H9 (cell line): Measurements from ENCODE around the gene CACNA2D3. TPM values are rescaled to one million over a fixed set of nuclear protein-coding genes. Genes with fewer than 3 reads are reported as not detected.

Source experiments
- DNase-seq: peaks from one replicate; pipeline ENCODE4 v3.0.0-alpha.2; 2017
- H2AFZ ChIP-seq: one replicate; pipeline ENCODE4 v1.6.1; 2013; ENCODE audit warnings: mild to moderate bottlenecking, low read length, control low read depth, moderate library complexity
- H2AK5ac ChIP-seq: 2 replicates; pipeline ENCODE4 v1.6.1; 2013; ENCODE audit warnings: low read length, control low read depth, mixed read lengths; ENCODE audit not compliant: insufficient read length
- H2BK120ac ChIP-seq: one replicate; pipeline ENCODE4 v1.6.1; 2013; ENCODE audit warnings: low read depth, mild to moderate bottlenecking, low read length, control low read depth, inconsistent platforms; ENCODE audit not compliant: poor library complexity, severe bottlenecking
- H2BK12ac ChIP-seq: 2 replicates; pipeline ENCODE4 v1.6.1; 2013; ENCODE audit warnings: low read length, control low read depth, mixed read lengths, low read depth; ENCODE audit not compliant: insufficient read length
- H2BK15ac ChIP-seq: 2 replicates; pipeline ENCODE4 v1.6.1; 2013; ENCODE audit warnings: low read depth, low read length, control low read depth
- H2BK20ac ChIP-seq: one replicate; pipeline ENCODE4 v1.6.1; 2013; ENCODE audit warnings: low read depth, mild to moderate bottlenecking, low read length, control low read depth, inconsistent platforms; ENCODE audit not compliant: poor library complexity, severe bottlenecking
- H2BK5ac ChIP-seq: 2 replicates; pipeline ENCODE4 v1.6.1; 2013; ENCODE audit warnings: low read length, control low read depth, mixed read lengths; ENCODE audit not compliant: insufficient read length
- H3K14ac ChIP-seq: 2 replicates; pipeline ENCODE4 v1.6.1; 2013; ENCODE audit warnings: low read length, control low read depth; ENCODE audit not compliant: insufficient read depth
- H3K18ac ChIP-seq: 2 replicates; pipeline ENCODE4 v1.6.1; 2013; ENCODE audit warnings: low read depth, mild to moderate bottlenecking, mixed read lengths, low read length, control low read depth; ENCODE audit not compliant: insufficient read length
- H3K23ac ChIP-seq: 2 replicates; pipeline ENCODE4 v1.6.1; 2013; ENCODE audit warnings: low read length, control low read depth, mixed read lengths, low read depth; ENCODE audit not compliant: insufficient read length
- H3K23me2 ChIP-seq: 2 replicates; pipeline ENCODE4 v1.6.1; 2013; ENCODE audit warnings: low read depth, mild to moderate bottlenecking, mixed read lengths, low read length, control low read depth; ENCODE audit not compliant: insufficient read length, poor library complexity, severe bottlenecking
- H3K27ac ChIP-seq: 2 replicates; pipeline ENCODE4 v1.5.1; 2013; ENCODE audit warnings: low read length, control low read depth, mixed read lengths, low read depth; ENCODE audit not compliant: insufficient read length
- H3K27me3 ChIP-seq: 2 replicates; pipeline ENCODE4 v1.6.1; 2013; ENCODE audit warnings: low read length, control low read depth, inconsistent platforms; ENCODE audit not compliant: insufficient read depth
- H3K4ac ChIP-seq: 2 replicates; pipeline ENCODE4 v1.6.1; 2013; ENCODE audit warnings: low read depth, mild to moderate bottlenecking, control low read depth, inconsistent platforms, low read length, moderate library complexity
- H3K4me1 ChIP-seq: 2 replicates; pipeline ENCODE4 v1.6.1; 2013; ENCODE audit warnings: low read length, control low read depth, inconsistent platforms; ENCODE audit not compliant: insufficient read depth
- H3K4me2 ChIP-seq: 2 replicates; pipeline ENCODE4 v1.6.1; 2013; ENCODE audit warnings: low read length, control low read depth, mixed read lengths; ENCODE audit not compliant: insufficient read length, insufficient read depth
- H3K56ac ChIP-seq: 2 replicates; pipeline ENCODE4 v1.6.1; 2013; ENCODE audit warnings: low read depth, mild to moderate bottlenecking, mixed read lengths, low read length, control low read depth; ENCODE audit not compliant: insufficient read length
- H3K79me1 ChIP-seq: 2 replicates; pipeline ENCODE4 v1.6.1; 2013; ENCODE audit warnings: low read depth, mild to moderate bottlenecking, moderate library complexity, low read length, control low read depth, inconsistent platforms; ENCODE audit not compliant: insufficient read depth, poor library complexity, severe bottlenecking
- H3K79me2 ChIP-seq: 2 replicates; pipeline ENCODE4 v1.6.1; 2013; ENCODE audit warnings: low read length, control low read depth, inconsistent platforms; ENCODE audit not compliant: insufficient read depth
- H3K9ac ChIP-seq: 2 replicates; pipeline ENCODE4 v1.6.1; 2013; ENCODE audit warnings: low read length, control low read depth, mixed read lengths; ENCODE audit not compliant: insufficient read length; ENCODE audit errors: extremely low read depth
- H3K9me3 ChIP-seq: one replicate; pipeline ENCODE4 v1.6.1; 2013; ENCODE audit warnings: low read depth, low read length, inconsistent platforms; ENCODE audit not compliant: control insufficient read depth
- H3T11ph ChIP-seq: one replicate; pipeline ENCODE4 v1.6.1; 2013; ENCODE audit warnings: mild to moderate bottlenecking, low read length, control low read depth, inconsistent platforms
- H4K20me1 ChIP-seq: one replicate; pipeline ENCODE4 v1.6.1; 2013; ENCODE audit not compliant: control insufficient read depth, insufficient read length, insufficient read depth
- H4K5ac ChIP-seq: 2 replicates; pipeline ENCODE4 v1.6.1; 2013; ENCODE audit warnings: low read depth, mild to moderate bottlenecking, mixed read lengths, low read length, control low read depth; ENCODE audit not compliant: insufficient read length
- H4K8ac ChIP-seq: replicated peaks from 2 replicates; pipeline ENCODE4 v1.6.1; 2013; ENCODE audit warnings: low read length, control low read depth, mixed read lengths, low read depth; ENCODE audit not compliant: insufficient read length
- H4K91ac ChIP-seq: 2 replicates; pipeline ENCODE4 v1.6.1; 2013; ENCODE audit warnings: low read depth, mild to moderate bottlenecking, moderate library complexity, mixed read lengths, low read length, control low read depth; ENCODE audit not compliant: insufficient read length
- H3K27ac Mint-ChIP-seq, 3 experiments: 2 replicates in 2 of 3; 3 replicates in 1 of 3; pipeline ENCODE4 v1.8.0; 2020 to 2021; ENCODE audit warnings: mixed read lengths in 3 of 3, mild to moderate bottlenecking in 1 of 3, moderate library complexity in 1 of 3
- H3K27me3 Mint-ChIP-seq: 2 replicates; pipeline ENCODE4 v1.8.0; 2021; ENCODE audit warnings: low read depth, mild to moderate bottlenecking, moderate library complexity, mixed read lengths
- H3K36me3 Mint-ChIP-seq, 3 experiments: 2 replicates in 2 of 3; 3 replicates in 1 of 3; pipeline ENCODE4 v1.8.0; 2020 to 2021; ENCODE audit warnings: low read depth in 3 of 3, mixed read lengths in 3 of 3; ENCODE audit not compliant: insufficient read depth in 1 of 3
- H3K4me1 Mint-ChIP-seq, 2 experiments: 2 replicates each; pipeline ENCODE4 v1.8.0; 2020; ENCODE audit warnings: mixed read lengths in 2 of 2
- H3K4me3 Mint-ChIP-seq, 2 experiments: 2 replicates in 1 of 2; 3 replicates in 1 of 2; pipeline ENCODE4 v1.8.0; 2020 to 2021; ENCODE audit warnings: mild to moderate bottlenecking in 2 of 2, mixed read lengths in 2 of 2, moderate library complexity in 1 of 2
- H3K9me3 Mint-ChIP-seq, 2 experiments: 2 replicates in 1 of 2; 3 replicates in 1 of 2; pipeline ENCODE4 v1.8.0; 2020; ENCODE audit warnings: mild to moderate bottlenecking in 2 of 2, mixed read lengths in 2 of 2, moderate library complexity in 1 of 2
- CTCF ChIP-seq: fragments of 200-600 bp; sonication (generic); conservative IDR thresholded peaks from 3 replicates; pipeline ENCODE4 v1.8.0; 2021; ENCODE audit warnings: antibody characterized with exemption, mild to moderate bottlenecking
- WGBS: extraction: QIAGEN DNeasy Blood & Tissue Kit; methylation state at CpG from one replicate; pipeline ENCODE4 v1.1.7; 2013; ENCODE audit warnings: missing lambda C conversion rate, low lambda C conversion rate, mixed read lengths; ENCODE audit not compliant: insufficient read length; ENCODE audit errors: extremely low coverage; 5-methylcytosine and 5-hydroxymethylcytosine counted together
- total RNA-seq: library from RNA; stranded (reverse); gene quantifications from 2 replicates; pipeline ENCODE4 v1.2.1, GENCODE V29; 2021

The CACNA2D3 gene
- total RNA-seq, 1 experiment from 2014 or later: 3.2 TPM

- Histone ChIP-seq H3K4me2 (no peak overlapping the region), H4K8ac (no peak overlapping the region), H3K4me1 (no peaks in the 10 kb centered on the region), H3K9ac (no peak overlapping the region), H3T11ph (no peak overlapping the region), H3K23me2 (no peaks in the 10 kb centered on the region), H3K23ac (no peak overlapping the region), H3K9me3 (no peaks in the 10 kb centered on the region), H2BK120ac (no peak overlapping the region), H4K91ac (no peak overlapping the region), H3K27ac (no peak overlapping the region), H2AK5ac (no peak overlapping the region), H2AFZ (no peak overlapping the region), H2BK12ac (no peak overlapping the region), H3K79me1 (no peaks in the 10 kb centered on the region), H3K56ac (no peak overlapping the region), H3K27me3 (no peaks in the 10 kb centered on the region), H4K20me1 (no peaks in the 10 kb centered on the region), H3K18ac (no peak overlapping the region), H2BK20ac (no peak overlapping the region), H2BK15ac (no peak overlapping the region), H2BK5ac (no peak overlapping the region), H4K5ac (no peak overlapping the region), H3K79me2 (no peaks in the 10 kb centered on the region), H3K14ac (no peak overlapping the region), H3K4ac (no peak overlapping the region)
- H3K36me3 Mint-ChIP-seq: no peaks in the 10 kb centered on the region
- no peak overlapping the region for H3K27ac Mint-ChIP-seq
- H3K4me3 Mint-ChIP-seq: no peak overlapping the region
- TF ChIP-seq CTCF: no peak
- peaks cover 3% of the 10 kb centered on the region in 2 experiments for H3K4me1 Mint-ChIP-seq
- no CpG with 5 or more reads among the region's 6 CpGs for WGBS
- DNase-seq: no peak
- H3K9me3 Mint-ChIP-seq: no peaks in the 10 kb centered on the region; a peak in 1 of 5 replicates
- peaks cover 1% of the 10 kb centered on the region; the same call in 1 of the 2 replicates for H3K27me3 Mint-ChIP-seq
Observed at GRCh38 chr3:54537506-54537905, 415.2 kb downstream of the CACNA2D3 start.
